ENCODE data around the gene CDH19.

DNA sequence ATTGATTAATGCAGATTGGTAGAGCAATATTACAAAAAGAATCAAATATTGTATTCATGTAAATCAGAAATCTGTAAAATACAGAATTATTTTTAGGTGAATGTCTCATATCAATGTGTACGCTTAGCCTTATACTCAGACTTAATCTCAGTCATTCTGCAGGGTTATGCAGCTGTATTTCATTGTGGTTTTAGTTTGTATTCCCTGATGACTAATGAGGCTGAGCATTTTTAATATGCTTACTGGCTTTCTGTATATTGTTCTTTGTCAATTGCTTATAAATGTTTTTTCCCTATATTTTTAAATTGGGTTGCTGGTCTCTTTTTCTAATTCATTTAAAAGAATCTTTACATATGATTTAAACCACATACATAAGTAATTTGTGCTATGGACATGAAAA is 50.1 kb downstream of the CDH19 start:
- TF ChIP-seq, protein P1, sequence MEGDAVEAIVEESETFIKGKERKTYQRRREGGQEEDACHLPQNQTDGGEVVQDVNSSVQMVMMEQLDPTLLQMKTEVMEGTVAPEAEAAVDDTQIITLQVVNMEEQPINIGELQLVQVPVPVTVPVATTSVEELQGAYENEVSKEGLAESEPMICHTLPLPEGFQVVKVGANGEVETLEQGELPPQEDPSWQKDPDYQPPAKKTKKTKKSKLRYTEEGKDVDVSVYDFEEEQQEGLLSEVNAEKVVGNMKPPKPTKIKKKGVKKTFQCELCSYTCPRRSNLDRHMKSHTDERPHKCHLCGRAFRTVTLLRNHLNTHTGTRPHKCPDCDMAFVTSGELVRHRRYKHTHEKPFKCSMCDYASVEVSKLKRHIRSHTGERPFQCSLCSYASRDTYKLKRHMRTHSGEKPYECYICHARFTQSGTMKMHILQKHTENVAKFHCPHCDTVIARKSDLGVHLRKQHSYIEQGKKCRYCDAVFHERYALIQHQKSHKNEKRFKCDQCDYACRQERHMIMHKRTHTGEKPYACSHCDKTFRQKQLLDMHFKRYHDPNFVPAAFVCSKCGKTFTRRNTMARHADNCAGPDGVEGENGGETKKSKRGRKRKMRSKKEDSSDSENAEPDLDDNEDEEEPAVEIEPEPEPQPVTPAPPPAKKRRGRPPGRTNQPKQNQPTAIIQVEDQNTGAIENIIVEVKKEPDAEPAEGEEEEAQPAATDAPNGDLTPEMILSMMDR (IDR thresholded peaks at IDR 0.05) = no peak
- TF ChIP-seq POLR2A (IDR thresholded peaks at IDR 0.05) = no peak
